Esophagus muscularis mucosa (tissue), 4 donors: Measurements from ENCODE around the gene VPS41. TPM values are rescaled to one million over a fixed set of nuclear protein-coding genes. Genes with fewer than 3 reads are reported as not detected.
"Not testable (repeated sequence)": the region's sequence is repeated elsewhere in the genome, so short reads cannot be mapped to it uniquely, and the experiment has no call there.

ENCODE experiments used
- DNase-seq: peaks from one replicate; pipeline ENCODE4 v3.0.0-alpha.2; 2017; ENCODE audit errors: extremely low spot score
- H3K27ac ChIP-seq, 4 donors: fragments of 200-600 bp; sonication (generic); replicated peaks in 1 of 4; 1 replicate in 3 of 4; 2 replicates in 1 of 4; pipeline ENCODE4 v1.5.1; 2016 to 2019; ENCODE audit warnings: mild to moderate bottlenecking in 1 of 4
- H3K27me3 ChIP-seq, 4 donors: fragments of 200-600 bp; sonication (generic); one replicate each; pipeline versions ENCODE4 v1.5.1 to v1.6.0; 2016 to 2019
- H3K36me3 ChIP-seq, 4 donors: fragments of 200-600 bp; sonication (generic); one replicate each; pipeline ENCODE4 v1.5.1; 2016 to 2019
- H3K4me1 ChIP-seq, 4 donors: fragments of 200-600 bp; sonication (generic); one replicate each; pipeline ENCODE4 v1.5.1; 2016 to 2019
- H3K4me3 ChIP-seq, 4 donors: fragments of 200-600 bp; sonication (generic); 1 replicate in 2 of 4; 2 replicates in 2 of 4; pipeline ENCODE4 v1.5.1; 2016 to 2019; ENCODE audit warnings: mild to moderate bottlenecking in 4 of 4, moderate library complexity in 1 of 4
- H3K9me3 ChIP-seq, 4 donors: fragments of 200-600 bp; sonication (generic); 1 replicate in 3 of 4; 2 replicates in 1 of 4; pipeline ENCODE4 v1.5.1; 2016 to 2019
- EP300 ChIP-seq: sonication (generic); formaldehyde crosslinking; IDR thresholded peaks from one replicate; pipeline ENCODE4 v1.6.1; 2017; ENCODE audit warnings: antibody characterized with exemption
- POLR2A ChIP-seq: fragments of 450-650 bp; IDR thresholded peaks from one replicate; pipeline ENCODE4 v1.6.1; 2017; ENCODE audit warnings: antibody characterized with exemption, moderate library complexity, mild to moderate bottlenecking, low read depth
- POLR2AphosphoS5 ChIP-seq, 2 donors: sonication (generic); formaldehyde crosslinking; IDR thresholded peaks; one replicate each; pipeline ENCODE4 v1.6.1; 2017; ENCODE audit warnings: antibody characterized with exemption in 2 of 2
- WGBS: methylation state at CpG from one replicate; pipeline ENCODE4 v1.1.5; 2018; 5-methylcytosine and 5-hydroxymethylcytosine counted together
- intact Hi-C: fragments of 100-400 bp; cut with DNase I; formaldehyde crosslinking; loops from one replicate; pipeline ENCODE4 v1.15.1; 2023
- total RNA-seq, 4 donors: library from RNA; depleted of rRNA; stranded (reverse); fragments of >200 nt; gene quantifications; one replicate each; pipeline versions ENCODE4 v1.1.0 to v1.2.1, GENCODE V29; 2016
- TF ChIP-seq, protein P1 (sequence below), 3 experiments: fragments of 200-600 bp in 2 of 3; fragments of 450-650 bp in 1 of 3; sonication (generic) in 2 of 3; IDR thresholded peaks; one replicate each; pipeline ENCODE4 v1.5.1; 2017 to 2019; ENCODE audit warnings: antibody characterized with exemption in 3 of 3, mild to moderate bottlenecking in 2 of 3, moderate library complexity in 1 of 3

VPS41 gene
- total RNA-seq, 4 donors from 2014 or later, result 32.0 to 50.3 (median 32.9) TPM

DNA sequence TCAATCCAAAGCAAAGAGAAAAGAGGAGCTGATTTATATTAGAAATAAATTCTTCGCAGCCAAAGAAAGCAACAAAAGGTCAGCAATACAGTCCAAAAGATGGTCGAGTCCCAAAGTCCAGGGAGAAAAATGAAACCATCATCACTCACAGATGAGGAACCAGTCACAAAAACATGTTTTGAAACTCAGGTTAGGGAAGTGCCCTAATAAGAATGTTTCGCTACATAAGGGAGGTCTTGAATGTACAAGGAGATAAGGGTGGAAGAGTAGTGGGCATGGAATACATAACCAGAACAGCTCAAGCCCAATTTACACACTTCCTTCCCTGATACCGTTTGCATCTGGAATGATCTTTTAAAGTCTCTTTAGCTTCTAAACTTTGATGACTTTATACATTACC is 53.6 kb downstream of the VPS41 start:
- 59% methylated on average over 4 of the region's 4 CpGs for WGBS
- Histone ChIP-seq H3K36me3 (no peaks in the 10 kb centered on the region), H3K9me3 (no peaks in the 10 kb centered on the region), H3K4me1 (peaks cover 0 to 8% (median 4%) of the 10 kb centered on the region in 4 donors), H3K4me3 (no peak overlapping the region), H3K27ac (no peak overlapping the region), H3K27me3 (no peaks in the 10 kb centered on the region)
- intact Hi-C loops, result no loop called here
- DNase-seq, result no peak
- TF ChIP-seq, protein P1, sequence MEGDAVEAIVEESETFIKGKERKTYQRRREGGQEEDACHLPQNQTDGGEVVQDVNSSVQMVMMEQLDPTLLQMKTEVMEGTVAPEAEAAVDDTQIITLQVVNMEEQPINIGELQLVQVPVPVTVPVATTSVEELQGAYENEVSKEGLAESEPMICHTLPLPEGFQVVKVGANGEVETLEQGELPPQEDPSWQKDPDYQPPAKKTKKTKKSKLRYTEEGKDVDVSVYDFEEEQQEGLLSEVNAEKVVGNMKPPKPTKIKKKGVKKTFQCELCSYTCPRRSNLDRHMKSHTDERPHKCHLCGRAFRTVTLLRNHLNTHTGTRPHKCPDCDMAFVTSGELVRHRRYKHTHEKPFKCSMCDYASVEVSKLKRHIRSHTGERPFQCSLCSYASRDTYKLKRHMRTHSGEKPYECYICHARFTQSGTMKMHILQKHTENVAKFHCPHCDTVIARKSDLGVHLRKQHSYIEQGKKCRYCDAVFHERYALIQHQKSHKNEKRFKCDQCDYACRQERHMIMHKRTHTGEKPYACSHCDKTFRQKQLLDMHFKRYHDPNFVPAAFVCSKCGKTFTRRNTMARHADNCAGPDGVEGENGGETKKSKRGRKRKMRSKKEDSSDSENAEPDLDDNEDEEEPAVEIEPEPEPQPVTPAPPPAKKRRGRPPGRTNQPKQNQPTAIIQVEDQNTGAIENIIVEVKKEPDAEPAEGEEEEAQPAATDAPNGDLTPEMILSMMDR (IDR thresholded peaks at IDR 0.05), result no peak
- TF ChIP-seq EP300, result no peak
- TF ChIP-seq POLR2A, result no peak
- no peak for TF ChIP-seq POLR2AphosphoS5 (IDR thresholded peaks at IDR 0.05)

DNA sequence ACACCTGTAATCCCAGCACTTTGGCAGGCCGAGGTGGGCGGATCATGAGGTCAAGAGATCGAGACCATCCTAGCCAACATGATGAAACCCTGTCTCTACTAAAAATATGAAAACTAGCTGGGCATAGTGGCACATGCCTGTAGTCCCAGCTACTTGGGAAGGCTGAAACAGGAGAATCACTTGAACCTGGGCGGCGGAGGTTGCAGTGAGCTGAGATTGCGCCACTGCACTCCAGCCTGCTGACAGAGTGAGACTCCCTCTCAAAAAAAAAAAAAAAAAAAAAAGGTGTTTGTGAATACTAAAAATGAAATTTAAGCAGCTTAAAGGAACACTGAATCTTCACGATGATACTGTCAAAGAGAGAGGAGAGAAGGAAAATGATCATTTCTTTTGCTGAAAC is 54.0 kb downstream of the VPS41 start:
- WGBS, result 94% methylated on average over 7 of the region's 7 CpGs
- H3K36me3 ChIP-seq, DNase-seq, H3K27me3 ChIP-seq, intact Hi-C loops, H3K9me3 ChIP-seq, H3K27ac ChIP-seq, H3K4me3 ChIP-seq, H3K4me1 ChIP-seq: not testable (repeated sequence)

DNA sequence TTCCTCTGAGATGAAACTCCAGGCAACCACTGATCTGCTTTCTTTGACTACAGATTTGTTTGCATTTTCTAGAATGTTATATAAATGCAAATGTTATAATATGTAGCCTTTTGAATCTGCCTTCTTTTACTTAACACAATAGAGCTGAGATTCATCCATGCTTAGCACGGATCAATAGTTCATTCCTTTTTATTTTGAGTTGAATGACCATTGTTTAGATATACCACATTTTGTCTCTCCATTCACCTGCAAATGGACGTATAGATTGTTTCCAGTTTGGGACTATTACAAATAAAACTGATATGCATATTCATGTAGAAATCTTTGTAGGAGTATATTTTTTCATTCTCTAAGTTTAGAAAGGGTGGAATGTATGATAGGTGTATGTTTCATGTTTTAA is 57.7 kb downstream of the VPS41 start:
- Histone ChIP-seq H3K4me3 (no peak overlapping the region), H3K4me1 (peaks cover 0 to 7% (median 0%) of the 10 kb centered on the region in 4 donors), H3K36me3 (peaks cover 0 to 7% (median 0%) of the 10 kb centered on the region in 4 donors), H3K9me3 (no peaks in the 10 kb centered on the region), H3K27me3 (no peaks in the 10 kb centered on the region), H3K27ac (no peak overlapping the region)
- WGBS, result 87% methylated on average over 2 of the region's 2 CpGs
- TF ChIP-seq EP300 (no peak), POLR2AphosphoS5 (IDR thresholded peaks at IDR 0.05) (no peak), POLR2A (no peak)
- TF ChIP-seq, protein P1 (IDR thresholded peaks at IDR 0.05), result no peak
- DNase-seq, result no peak
- intact Hi-C loops, result no loop called here

DNA sequence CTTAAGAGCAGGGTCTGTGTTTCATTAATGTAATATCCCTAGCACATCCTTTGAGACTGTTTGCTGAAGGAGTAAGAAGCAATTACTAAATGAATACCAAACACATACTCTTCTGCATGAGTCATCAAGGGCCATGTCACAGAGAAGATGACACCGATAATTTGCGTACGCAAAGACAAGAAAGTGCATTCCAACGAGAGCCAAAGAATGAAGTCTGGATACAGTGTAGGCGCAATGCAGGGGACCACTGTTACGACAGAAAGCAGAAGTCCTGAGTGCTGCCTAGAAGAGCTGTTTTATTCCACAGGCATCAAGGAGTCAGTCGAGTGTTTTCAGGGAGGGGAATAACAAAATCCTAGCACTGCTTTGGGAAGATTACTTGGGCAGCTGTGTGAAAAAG is 62.7 kb downstream of the VPS41 start:
- H3K9me3 ChIP-seq, result no peaks in the 10 kb centered on the region
- no peak overlapping the region for H3K4me3 ChIP-seq
- H3K36me3 ChIP-seq, result peaks cover 0 to 7% (median 0%) of the 10 kb centered on the region in 4 donors
- no peaks in the 10 kb centered on the region for H3K27me3 ChIP-seq
- WGBS, result 81% methylated on average over 7 of the region's 7 CpGs
- intact Hi-C loops, result no loop called here
- no peak overlapping the region for H3K27ac ChIP-seq
- DNase-seq, result no peak
- TF ChIP-seq POLR2A (no peak), POLR2AphosphoS5 (IDR thresholded peaks at IDR 0.05) (no peak), EP300 (no peak)
- TF ChIP-seq, protein P1 (IDR thresholded peaks at IDR 0.05), result no peak
- peaks cover 0 to 8% (median 2%) of the 10 kb centered on the region in 4 donors for H3K4me1 ChIP-seq

DNA sequence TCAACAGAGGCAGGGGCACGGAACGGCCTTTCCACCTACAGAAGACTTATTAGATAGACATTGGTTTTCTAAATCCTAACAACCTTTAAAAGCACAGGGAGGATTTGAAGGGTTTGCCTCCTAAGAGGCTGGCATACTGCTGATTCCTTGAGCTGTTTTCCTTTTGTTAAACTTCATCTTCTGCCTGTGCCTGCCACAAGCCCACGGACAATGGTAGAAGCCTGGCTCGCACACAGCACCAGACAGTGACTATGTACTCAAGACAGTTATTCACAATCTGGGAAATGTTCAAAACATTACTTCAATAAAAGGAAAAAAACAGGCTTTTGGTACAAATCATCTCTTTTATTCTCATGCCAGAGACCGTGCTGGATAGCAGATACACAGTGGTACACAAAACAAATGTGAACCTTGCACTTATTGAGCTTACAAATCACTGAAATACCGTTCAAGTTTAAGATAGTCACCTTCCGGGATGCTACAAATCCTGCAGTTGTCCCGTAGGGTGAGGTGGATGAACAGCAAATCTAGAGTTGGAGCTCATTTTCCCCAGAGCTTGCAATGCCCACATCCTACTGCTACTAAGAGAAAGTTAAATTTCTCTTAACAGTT is 63.9 kb downstream of the VPS41 start:
- peaks cover 0 to 7% (median 0%) of the 10 kb centered on the region in 4 donors for H3K36me3 ChIP-seq
- H3K27ac ChIP-seq, result no peak overlapping the region
- WGBS, result 94% methylated on average over 8 of the region's 8 CpGs
- H3K9me3 ChIP-seq, result no peaks in the 10 kb centered on the region
- peaks cover 7 to 16% (median 10%) of the 10 kb centered on the region in 4 donors for H3K4me1 ChIP-seq
- TF ChIP-seq POLR2AphosphoS5 (IDR thresholded peaks at IDR 0.05) (no peak), EP300 (no peak), POLR2A (no peak)
- TF ChIP-seq, protein P1 (IDR thresholded peaks at IDR 0.05), result no peak
- no peak for DNase-seq
- no peaks in the 10 kb centered on the region for H3K27me3 ChIP-seq
- intact Hi-C loops, result no loop called here
- H3K4me3 ChIP-seq, result no peak overlapping the region
